ENCODE results near the gene RNU1-4. TPM values are rescaled to one million over a fixed set of nuclear protein-coding genes. Genes with fewer than 3 reads are reported as not detected.
"Not testable (repeated sequence)": the region's sequence is repeated elsewhere in the genome, so short reads cannot be mapped to it uniquely, and the experiment has no call there.

RNU1-4 gene
- polyA plus RNA-seq, 3 donors, result not detected

GRCh38 chr1:16787711-16788110, 47.4 kb downstream of the RNU1-4 start:
- not testable (repeated sequence) for DNase-seq (ENCODE audit: low read depth in 3 of 3, low spot score in 2 of 3)

Other genes with a start within 250 kb of the RNU1-4 start
- gene RNU1-1, start 226.2 kb upstream of the RNU1-4 start, polyA plus RNA-seq (ENCODE audit: insufficient read length in 3 of 3), result not detected
- gene NBPF1, start 127.0 kb upstream of the RNU1-4 start, polyA plus RNA-seq (ENCODE audit: insufficient read length in 3 of 3), result 100 to 1,000 TPM in 1 of 3 donors, 10 to 100 TPM in 2; 67.7 to 126 (median 88.9) TPM
- gene RNU1-3, start 73.6 kb upstream of the RNU1-4 start, polyA plus RNA-seq (ENCODE audit: insufficient read length in 3 of 3), result not detected
- not detected for gene RNU1-2, start 155.5 kb downstream of the RNU1-4 start, polyA plus RNA-seq (ENCODE audit: insufficient read length in 3 of 3)
- gene CROCC, start 181.4 kb downstream of the RNU1-4 start, polyA plus RNA-seq (ENCODE audit: insufficient read length in 3 of 3), result 10 to 100 TPM; 21.4 to 27.8 (median 25.0) TPM
- 100 to 1,000 TPM; 182 to 186 (median 184) TPM for gene MFAP2, start 240.1 kb downstream of the RNU1-4 start, polyA plus RNA-seq (ENCODE audit: insufficient read length in 3 of 3)